Mammary epithelial cell (primary cell): Measurements from ENCODE around the gene PAPPA2.

Source experiments
- CTCF ChIP-seq, 2 donors: IDR thresholded peaks in 1 of 2; conservative IDR thresholded peaks in 1 of 2; 2 replicates each; pipeline ENCODE4 v1.5.1; 2011 to 2012; ENCODE audit warnings: inconsistent platforms in 2 of 2, low read length in 2 of 2, mild to moderate bottlenecking in 2 of 2, control low read depth in 1 of 2, low read depth in 1 of 2; ENCODE audit not compliant: insufficient read depth in 1 of 2; ENCODE audit errors: extremely low read depth in 1 of 2
- EZH2 ChIP-seq: IDR thresholded peaks from 2 replicates; pipeline ENCODE4 v1.6.1; 2012; ENCODE audit warnings: low read length, inconsistent platforms, borderline replicate concordance

GRCh38 chr1:176601348-176601747 is 138.4 kb downstream of the PAPPA2 start:
- TF ChIP-seq CTCF (conservative IDR thresholded peaks at IDR 0.05 in 1 of 2, IDR thresholded peaks at IDR 0.05 in 1 of 2; ENCODE audit: extremely low read depth in 1 of 2, insufficient read depth in 1 of 2, low read depth in 1 of 2, low read length in 2 of 2) (no peak), EZH2 (no peak)
